HG03095 (cell line): ENCODE results near the gene GNAL.

Source experiments
- ATAC-seq: cut with Tn5 transposase; IDR thresholded peaks from one replicate; pipeline ENCODE4 v1.9.1; 2021; ENCODE audit warnings: moderate library complexity; ENCODE audit not compliant: unreplicated experiment

The GNAL gene

DNA sequence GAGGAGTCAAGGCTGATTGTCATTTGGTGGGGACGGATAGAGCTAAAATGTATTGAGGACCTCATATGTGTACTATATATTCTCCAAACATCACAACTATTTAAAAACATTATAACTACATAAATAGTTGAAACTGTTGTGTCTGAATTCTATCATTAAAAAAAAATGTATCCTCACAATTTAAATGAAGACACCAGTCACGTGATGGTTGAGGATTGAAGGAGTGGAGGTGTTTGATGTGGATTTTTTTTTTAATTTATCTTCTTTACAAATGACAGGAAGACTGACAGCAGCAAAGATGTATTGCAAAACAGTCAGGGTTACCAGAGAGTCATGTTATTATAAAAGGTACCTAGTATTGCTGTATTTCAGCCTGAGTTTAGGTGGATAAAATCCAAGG, 30.0 kb downstream of the GNAL start:
- no peak for ATAC-seq

DNA sequence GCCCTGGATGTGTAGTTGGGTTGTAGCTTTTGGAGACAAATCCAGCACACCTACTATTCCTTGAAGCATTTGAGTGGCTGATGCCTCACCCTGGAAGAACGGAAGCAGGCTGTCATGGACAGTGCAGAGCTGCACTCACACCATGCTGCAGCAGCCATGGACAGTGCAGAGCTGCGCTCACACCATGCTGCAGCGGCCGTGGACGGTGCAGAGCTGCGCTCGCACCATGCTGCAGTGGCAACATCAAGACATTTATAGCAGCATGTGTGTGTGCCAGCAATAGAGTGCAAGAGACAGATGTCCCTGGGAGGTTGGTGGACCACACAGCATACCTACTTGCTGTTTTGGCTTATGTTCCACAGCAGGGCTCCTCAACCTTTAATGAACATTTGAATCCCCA, 30.6 kb downstream of the GNAL start:
- no peak for ATAC-seq

DNA sequence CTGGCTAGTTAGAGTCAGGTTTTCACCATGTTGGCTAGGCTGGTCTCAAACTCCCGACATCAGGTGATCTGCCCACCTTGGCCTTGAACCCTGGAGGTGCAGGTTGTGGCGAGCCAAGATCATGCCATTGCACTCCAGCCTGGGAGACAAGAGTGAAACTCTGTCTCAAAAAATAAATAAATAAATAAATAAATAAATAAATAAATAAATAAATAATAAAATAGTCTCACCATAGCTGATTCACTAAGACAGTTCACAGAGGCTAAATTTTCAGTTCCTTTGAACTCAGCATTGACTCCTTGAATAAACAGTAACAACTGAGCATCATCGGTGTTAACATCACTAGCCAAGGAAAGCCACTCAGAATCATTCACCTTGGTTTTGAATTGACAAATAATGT, 32.7 kb downstream of the GNAL start:
- ATAC-seq, result no peak

DNA sequence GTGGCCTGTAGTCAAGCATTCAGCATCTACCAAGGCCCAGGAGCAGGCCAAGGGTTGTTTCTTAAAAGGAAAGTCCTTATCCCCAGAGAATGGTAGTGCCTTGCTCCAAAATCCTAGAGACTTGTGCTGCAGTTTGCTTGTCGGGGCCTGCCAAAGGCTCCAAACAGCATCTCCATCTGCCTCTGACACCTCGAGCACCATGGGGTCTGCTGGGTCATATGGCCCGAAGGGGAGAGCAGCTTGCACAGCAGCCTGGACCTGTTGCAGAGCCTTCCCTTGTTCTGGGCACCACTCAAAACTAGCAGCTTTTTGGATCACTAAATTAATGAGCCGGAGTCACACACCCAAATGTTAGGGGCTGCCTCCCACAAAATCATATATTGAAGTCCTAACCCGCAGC, 35.7 kb downstream of the GNAL start:
- ATAC-seq, result no peak

GRCh38 chr18:11726556-11726955, 37.5 kb downstream of the GNAL start:
- no peak for ATAC-seq

DNA sequence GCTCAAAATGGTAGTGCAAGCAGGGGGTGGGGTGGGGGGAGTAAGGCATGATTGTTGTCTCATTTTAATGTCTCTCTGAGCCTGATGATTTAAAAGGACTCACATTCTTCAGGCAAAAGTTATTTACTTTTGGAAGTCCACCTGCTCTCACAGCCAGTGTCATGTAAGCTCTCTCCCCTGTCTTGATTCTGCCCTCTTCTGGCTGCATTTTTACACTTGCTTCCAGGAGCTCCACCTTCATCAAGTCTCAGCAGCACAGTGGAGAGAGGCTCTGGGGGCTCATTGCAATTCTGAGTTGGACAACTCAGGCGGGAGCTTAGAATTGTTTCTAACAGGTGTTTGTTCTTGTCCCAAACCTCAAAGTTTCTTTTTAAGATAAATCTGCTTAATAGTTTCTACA, 39.2 kb downstream of the GNAL start:
- no peak for ATAC-seq

DNA sequence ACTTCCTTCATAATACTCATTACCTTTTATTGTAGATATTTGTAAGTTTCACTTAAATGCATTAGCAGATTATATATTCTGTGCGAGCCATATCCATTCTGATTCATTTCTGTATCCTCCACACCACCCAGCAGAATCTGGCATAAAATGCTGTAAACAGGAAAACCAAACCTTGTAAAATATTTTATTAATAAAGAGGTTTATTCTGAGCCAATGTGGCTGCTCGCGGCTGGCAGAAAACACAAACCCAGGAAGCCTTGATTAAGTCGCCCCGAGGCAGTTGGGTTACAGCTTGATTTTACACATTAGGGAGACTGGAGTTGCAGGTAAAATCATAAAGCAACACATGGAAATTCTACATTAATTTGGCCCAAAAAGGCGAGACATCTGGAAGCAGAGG, 40.5 kb downstream of the GNAL start:
- no peak for ATAC-seq

DNA sequence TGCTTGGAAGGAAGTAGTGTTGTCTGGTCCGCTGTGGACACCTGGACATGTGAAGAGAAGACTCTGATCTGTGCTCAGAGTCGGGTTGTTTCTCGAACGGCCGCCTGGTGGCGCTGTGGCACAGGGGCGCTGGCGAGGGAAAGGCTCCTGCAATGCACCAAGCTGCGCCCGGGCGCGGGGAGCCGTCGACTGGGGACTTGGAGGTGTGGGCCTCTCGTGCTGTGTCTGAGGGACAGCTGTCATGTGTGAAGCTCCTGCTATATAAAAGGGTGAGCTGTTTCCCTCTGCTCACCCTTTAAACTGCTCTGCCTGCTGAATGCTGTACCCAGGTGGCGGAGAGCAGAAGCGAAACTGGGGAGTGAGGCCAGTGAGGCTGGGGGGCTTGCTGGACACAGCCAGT, 44.0 kb downstream of the GNAL start:
- ATAC-seq, result no peak

DNA sequence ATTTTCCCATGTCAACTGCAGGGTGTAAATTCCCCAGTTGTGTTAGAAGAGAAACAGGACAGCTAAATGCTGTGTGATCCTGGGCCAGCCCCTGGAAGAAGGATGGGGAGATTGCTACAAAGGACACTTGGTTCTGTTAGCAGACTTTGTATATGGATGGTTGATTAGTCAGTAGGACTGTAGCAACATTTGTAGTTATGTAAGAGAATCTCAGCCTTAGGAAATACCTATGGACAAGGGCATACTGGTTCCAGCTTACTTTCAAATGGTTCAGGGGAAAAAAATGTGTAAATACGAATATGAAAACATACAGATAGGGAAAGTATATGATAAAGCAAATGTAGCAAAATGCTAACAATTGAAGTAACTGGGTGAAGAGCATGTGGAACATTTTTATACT, 47.6 kb downstream of the GNAL start:
- ATAC-seq, result no peak

GRCh38 chr18:11739893-11740292, 50.8 kb downstream of the GNAL start:
- no peak for ATAC-seq

DNA sequence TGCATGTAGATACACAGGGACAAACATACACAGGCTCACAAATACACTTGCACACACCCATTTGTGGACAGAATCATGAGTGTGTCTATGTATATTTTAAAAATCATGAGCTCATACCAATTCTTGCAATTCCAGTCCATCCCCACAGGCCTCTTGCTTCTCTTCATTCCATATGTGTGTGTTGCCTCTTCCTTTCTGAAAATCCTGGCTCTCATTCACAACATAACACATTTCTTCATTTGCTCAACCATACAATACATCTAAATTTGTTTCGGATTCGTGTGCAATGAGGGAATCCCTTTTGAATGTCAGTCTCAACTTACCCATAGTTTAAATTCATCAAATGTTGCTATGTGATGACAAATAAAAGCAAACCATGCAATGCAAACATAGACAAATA, 51.4 kb downstream of the GNAL start:
- no peak for ATAC-seq

GRCh38 chr18:11741505-11742145, 52.6 kb downstream of the GNAL start:
- ATAC-seq, result no peak

- ATAC-seq, result no peak
These were observed 56.5 kb downstream of the GNAL start for GRCh38 chr18:11745521-11745920.

DNA sequence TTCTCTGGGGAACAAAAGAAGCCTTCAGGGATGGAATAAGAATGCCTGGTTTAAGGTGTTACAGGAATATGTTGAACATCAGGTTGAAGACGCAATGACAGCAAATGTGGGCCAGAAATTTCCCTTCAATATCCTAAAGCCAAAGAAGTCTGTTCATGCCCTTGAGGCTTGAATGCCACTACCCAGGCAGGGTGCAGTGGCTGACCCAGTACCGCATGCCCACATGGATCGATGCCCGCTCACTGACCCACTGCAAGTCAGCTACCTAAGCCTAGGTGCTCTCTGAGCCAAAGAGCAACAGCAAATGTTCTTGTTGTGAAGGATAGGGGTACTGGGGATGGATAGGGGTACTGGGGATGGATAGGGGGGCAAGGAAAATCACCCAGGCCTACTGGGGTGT, 58.2 kb downstream of the GNAL start:
- no peak for ATAC-seq

GRCh38 chr18:11747731-11748130, 58.7 kb downstream of the GNAL start:
- no peak for ATAC-seq

DNA sequence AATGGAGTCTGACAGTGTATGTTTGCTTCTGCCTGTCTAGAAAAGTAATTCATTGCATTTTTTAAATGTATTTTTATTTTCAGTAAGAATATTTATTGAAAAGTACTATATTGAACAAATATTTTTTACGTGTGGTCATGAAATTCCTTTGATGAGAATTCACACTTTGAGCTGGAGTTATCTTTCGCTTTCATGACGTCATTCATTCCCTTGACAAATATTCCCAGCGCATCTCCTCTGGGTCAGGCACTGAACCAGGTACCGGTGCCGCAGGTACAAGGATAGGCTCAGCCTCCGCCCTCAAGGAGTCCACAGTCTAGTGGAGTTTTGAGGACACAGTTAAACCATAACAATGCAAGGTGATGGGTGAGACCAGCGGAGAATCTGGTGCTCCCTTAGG, 60.2 kb downstream of the GNAL start:
- ATAC-seq, result no peak

GRCh38 chr18:11750171-11750570, 61.1 kb downstream of the GNAL start:
- no peak for ATAC-seq

GRCh38 chr18:11750581-11751310, 61.7 kb downstream of the GNAL start:
- ATAC-seq, result no peak

GRCh38 chr18:11751341-11752115, 62.5 kb downstream of the GNAL start:
- no peak for ATAC-seq

DNA sequence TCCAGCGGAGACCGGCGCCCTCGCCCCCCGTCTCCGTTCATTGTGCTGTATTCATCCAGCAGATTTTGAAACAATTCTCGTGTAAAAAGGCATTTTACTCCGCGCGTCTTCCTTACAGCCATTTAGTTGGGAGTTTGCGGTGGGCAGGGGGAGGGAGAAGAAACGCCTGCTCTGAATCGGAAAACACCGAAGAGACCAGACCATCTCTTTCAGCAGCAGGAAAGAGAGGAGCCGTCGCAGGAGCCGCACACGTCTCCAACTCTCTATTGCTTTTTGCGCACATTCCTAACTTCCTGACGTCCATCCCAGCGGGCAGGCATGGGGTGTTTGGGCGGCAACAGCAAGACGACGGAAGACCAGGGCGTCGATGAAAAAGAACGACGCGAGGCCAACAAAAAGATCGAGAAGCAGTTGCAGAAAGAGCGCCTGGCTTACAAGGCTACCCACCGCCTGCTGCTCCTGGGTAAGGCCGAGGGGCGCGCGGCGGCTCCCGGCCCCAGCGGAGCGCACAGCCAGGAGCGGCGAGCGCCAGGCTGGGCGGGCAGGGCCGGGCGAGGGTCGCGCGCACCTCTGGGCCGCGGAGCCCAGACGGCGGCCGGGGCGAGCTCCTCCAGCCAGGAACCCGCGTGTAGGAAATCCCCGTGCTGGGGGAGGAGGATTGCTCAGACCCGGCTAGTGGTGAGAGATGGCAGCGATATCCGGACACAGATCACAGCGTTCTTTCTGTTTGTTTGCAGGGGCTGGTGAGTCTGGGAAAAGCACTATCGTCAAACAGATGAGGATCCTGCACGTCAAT, 63.2 kb downstream of the GNAL start:
- ATAC-seq, result no peak

DNA sequence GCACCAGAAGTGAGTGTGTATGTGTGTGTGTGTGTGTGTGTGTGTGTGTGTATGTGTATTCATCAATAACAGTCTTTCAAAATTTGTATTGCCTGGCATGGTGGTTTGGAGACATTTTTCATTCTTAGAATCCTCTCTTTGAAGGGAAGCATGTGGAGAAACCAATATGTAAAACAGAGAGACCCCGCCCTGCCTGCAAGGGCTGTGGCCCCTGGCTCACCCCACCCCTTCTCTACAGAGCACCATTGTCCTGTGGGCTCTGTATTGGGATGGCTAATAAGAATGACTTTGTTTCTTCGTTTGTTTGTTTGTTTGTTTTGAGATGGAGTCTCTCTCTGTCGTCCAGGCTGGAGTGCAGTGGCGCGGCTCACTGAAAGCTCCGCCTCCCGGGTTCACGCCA, 65.9 kb downstream of the GNAL start:
- ATAC-seq, result no peak
